HCT116 (cell line): ENCODE results near the gene PRR23E. TPM values are rescaled to one million over a fixed set of nuclear protein-coding genes. Genes with fewer than 3 reads are reported as not detected.

Experiments used
- ATAC-seq: fragments of 200-7000 bp; cut with Tn5 transposase; 2 replicates; pipeline ENCODE4 v1.9.1; 2020; ENCODE audit warnings: mild to moderate bottlenecking, moderate library complexity
- BruUV-seq: library from RNA; stranded (reverse); fragments of 400-500 nt; replicated peaks from 2 replicates; lab custom pipeline; 2021; lab: Mats Ljungman, UMichigan
- CTCF ChIA-PET: fragments of 300-600 bp; sonication (Branson Sonifier 250); formaldehyde crosslinking; loops from one replicate; lab custom pipeline; 2021; ENCODE audit warnings: antibody characterized with exemption; lab: Charles Lee
- POLR2A ChIA-PET: fragments of 300-600, 350-600 bp; sonication (Branson Sonifier 250); formaldehyde crosslinking; loops from one replicate; lab custom pipeline; 2021; ENCODE audit warnings: antibody characterized with exemption; lab: Charles Lee
- RAD21 ChIA-PET, 2 experiments: fragments of 300-600 bp; sonication (Branson Sonifier 250); formaldehyde crosslinking; loops; one replicate each; lab custom pipeline; 2023; ENCODE audit warnings: low total read pairs in 2 of 2; ENCODE audit not compliant: uncharacterized antibody in 2 of 2, unreplicated experiment in 2 of 2, low non-redundant PET in 1 of 2; lab: Charles Lee
- DNase-seq: peaks from one replicate; pipeline ENCODE4 v3.0.0-alpha.2; 2010; ENCODE audit warnings: low read depth, low spot score
- H2AFZ ChIP-seq: fragments of 200-600 bp; shearing (Covaris generic), sonication (generic); 2 replicates; pipeline ENCODE4 v1.6.1; 2017; ENCODE audit warnings: low read depth, mixed run types, mixed read lengths, antibody characterized with exemption, low read length; ENCODE audit not compliant: poor library complexity, severe bottlenecking
- H3K27ac ChIP-seq: 2 replicates; pipeline ENCODE4 v1.5.1; 2012; ENCODE audit warnings: low read depth, low read length
- H3K27me3 ChIP-seq: fragments of 200-600 bp; sonication (generic); 2 replicates; pipeline ENCODE4 v1.6.1; 2016; ENCODE audit warnings: mixed run types, low read length, mixed read lengths; ENCODE audit not compliant: insufficient read depth
- H3K36me3 ChIP-seq, 2 experiments: fragments of 200-500 bp in 1 of 2; fragments of 200-600 bp in 1 of 2; sonication (Bioruptor generic) in 1 of 2; sonication (generic) in 1 of 2; 2 replicates each; pipeline versions ENCODE4 v1.5.1 to v1.6.1; 2014 to 2016; ENCODE audit warnings: low read length in 2 of 2, inconsistent platforms in 1 of 2, mixed read lengths in 1 of 2, mixed run types in 1 of 2; ENCODE audit not compliant: insufficient read depth in 2 of 2, control insufficient read depth in 1 of 2
- H3K4me1 ChIP-seq, 2 experiments: fragments of 200-600 bp in 1 of 2; sonication (generic) in 1 of 2; 2 replicates each; pipeline versions ENCODE4 v1.5.1 to v1.6.1; 2012 to 2017; ENCODE audit warnings: low read length in 2 of 2, inconsistent platforms in 1 of 2, mild to moderate bottlenecking in 1 of 2, mixed read lengths in 1 of 2, mixed run types in 1 of 2, moderate library complexity in 1 of 2; ENCODE audit not compliant: insufficient read depth in 2 of 2, control insufficient read depth in 1 of 2
- H3K4me2 ChIP-seq: fragments of 200-600 bp; sonication (generic); 2 replicates; pipeline ENCODE4 v1.6.1; 2017; ENCODE audit warnings: mixed run types, low read length, mixed read lengths
- H3K4me3 ChIP-seq, 2 experiments: fragments of 200-600 bp in 1 of 2; sonication (generic) in 1 of 2; replicated peaks in 1 of 2; 2 replicates each; pipeline ENCODE4 v1.5.1; 2011 to 2016; ENCODE audit warnings: low read length in 2 of 2, control low read depth in 1 of 2, low read depth in 1 of 2, mild to moderate bottlenecking in 1 of 2, mixed read lengths in 1 of 2, mixed run types in 1 of 2
- H3K79me2 ChIP-seq: fragments of 200-600 bp; sonication (generic); 2 replicates; pipeline ENCODE4 v1.6.1; 2017; ENCODE audit warnings: mild to moderate bottlenecking, mixed run types, low read length, moderate library complexity, mixed read lengths; ENCODE audit not compliant: insufficient read depth
- H3K9ac ChIP-seq: fragments of 200-600 bp; sonication (generic); 2 replicates; pipeline ENCODE4 v1.6.1; 2016; ENCODE audit warnings: low read length, mixed read lengths
- H3K9me2 ChIP-seq: fragments of 200-600 bp; sonication (generic), shearing (Covaris generic); 2 replicates; pipeline ENCODE4 v1.6.1; 2017; ENCODE audit warnings: mixed run types, mild to moderate bottlenecking, moderate library complexity; ENCODE audit not compliant: insufficient read depth
- H3K9me3 ChIP-seq, 2 experiments: fragments of 200-500 bp in 1 of 2; fragments of 200-600 bp in 1 of 2; sonication (Bioruptor generic) in 1 of 2; sonication (generic) in 1 of 2; 2 replicates each; pipeline ENCODE4 v1.6.1; 2014 to 2017; ENCODE audit warnings: low read length in 2 of 2, mixed read lengths in 2 of 2, inconsistent platforms in 1 of 2, low read depth in 1 of 2, mild to moderate bottlenecking in 1 of 2, mixed run types in 1 of 2, moderate library complexity in 1 of 2; ENCODE audit not compliant: control insufficient read depth in 1 of 2, insufficient read depth in 1 of 2
- H4K20me1 ChIP-seq: fragments of 200-600 bp; sonication (generic), shearing (Covaris generic); 2 replicates; pipeline ENCODE4 v1.6.1; 2017; ENCODE audit warnings: mixed run types, mild to moderate bottlenecking, moderate library complexity; ENCODE audit not compliant: insufficient read depth
- ATF3 ChIP-seq: IDR thresholded peaks from 2 replicates; pipeline ENCODE4 v1.6.1; 2012
- CBX3 ChIP-seq: IDR thresholded peaks from 2 replicates; pipeline ENCODE4 v1.6.1; 2012; ENCODE audit warnings: low read depth
- EGR1 ChIP-seq: IDR thresholded peaks from 2 replicates; pipeline ENCODE4 v1.6.1; 2012; ENCODE audit warnings: low read depth
- FOSL1 ChIP-seq: IDR thresholded peaks from 2 replicates; pipeline ENCODE4 v1.6.1; 2012; ENCODE audit warnings: low read depth
- JUND ChIP-seq: IDR thresholded peaks from 2 replicates; pipeline ENCODE4 v1.6.1; 2012
- MAX ChIP-seq: IDR thresholded peaks from 2 replicates; pipeline ENCODE4 v1.6.1; 2012
- POLR2AphosphoS5 ChIP-seq: IDR thresholded peaks from 2 replicates; pipeline ENCODE4 v1.6.1; 2011; ENCODE audit warnings: mild to moderate bottlenecking, low read depth, low read length, moderate library complexity
- REST ChIP-seq: IDR thresholded peaks from 2 replicates; pipeline ENCODE4 v1.6.1; 2012; ENCODE audit warnings: low read depth
- SP1 ChIP-seq: IDR thresholded peaks from 2 replicates; pipeline ENCODE4 v1.6.1; 2012; ENCODE audit warnings: low read depth
- TCF7L2 ChIP-seq: IDR thresholded peaks from 2 replicates; pipeline ENCODE4 v1.7.0; 2011; ENCODE audit warnings: borderline replicate concordance, inconsistent platforms; ENCODE audit not compliant: insufficient read depth, insufficient read length; ENCODE audit errors: extremely low read depth
- ZBTB33 ChIP-seq: IDR thresholded peaks from 2 replicates; pipeline ENCODE4 v1.6.1; 2011; ENCODE audit warnings: mild to moderate bottlenecking, low read length, moderate library complexity; ENCODE audit not compliant: insufficient replicate concordance; ENCODE audit errors: extremely low read depth
- ZFX ChIP-seq: fragments of 450-650 bp; IDR thresholded peaks from 2 replicates; pipeline ENCODE4 v1.6.1; 2017
- ZNF274 ChIP-seq: fragments of 200-500 bp; sonication (Bioruptor generic); IDR thresholded peaks from 2 replicates; pipeline ENCODE4 v1.6.1; 2014; ENCODE audit warnings: mild to moderate bottlenecking, low read depth, low read length, inconsistent platforms
- intact Hi-C: fragments of 100-400 bp; cut with micrococcal nuclease; formaldehyde crosslinking; loops from 2 replicates; pipeline ENCODE4 v1.10.0; 2022
- total RNA-seq: library from RNA; stranded (reverse); gene quantifications from one replicate; pipeline ENCODE4 v1.2.1, GENCODE V29; 2021; ENCODE audit not compliant: unreplicated experiment

PRR23E gene
- total RNA-seq, 1 experiment from 2014 or later: not detected

- no peak for DNase-seq
- Histone ChIP-seq H3K9ac (no peak overlapping the region), H3K27me3 (peaks cover 7% of the 10 kb centered on the region; the same call in 1 of the 2 replicates), H3K9me2 (no peaks in the 10 kb centered on the region), H4K20me1 (no peaks in the 10 kb centered on the region), H3K27ac (no peak overlapping the region), H3K36me3 (no peaks in the 10 kb centered on the region), H3K4me1 (peaks cover 0 to 14% of the 10 kb centered on the region in 2 experiments; a peak in 2 of 4 replicates), H3K9me3 (no peaks in the 10 kb centered on the region), H3K4me2 (peak overlapping the region; percentile 36), H2AFZ (no peak overlapping the region), H3K79me2 (no peaks in the 10 kb centered on the region), H3K4me3 (no peak overlapping the region)
- no peak for TF ChIP-seq REST
- TF ChIP-seq SP1: no peak
- peak; percentile 14; the same call in 1 of the 2 replicates for TF ChIP-seq JUND
- CTCF ChIA-PET: no interaction called here
- intact Hi-C loops: no loop called here
- peak; percentile 25; the same call in 1 of the 2 replicates for ATAC-seq
- POLR2A ChIA-PET: no interaction called here
- RAD21 ChIA-PET: no interaction called here
- BruUV-seq: no TSS peak
These were observed 24.9 kb downstream of the PRR23E start for GRCh38 chr3:127217596-127218453.

- Histone ChIP-seq H3K27me3 (peaks cover 7% of the 10 kb centered on the region; the same call in 1 of the 2 replicates), H3K4me2 (no peak overlapping the region), H2AFZ (no peak overlapping the region), H3K4me3 (no peak overlapping the region), H3K36me3 (no peaks in the 10 kb centered on the region), H3K4me1 (peaks cover 0 to 14% of the 10 kb centered on the region in 2 experiments; a peak in 2 of 4 replicates), H3K79me2 (no peaks in the 10 kb centered on the region), H3K27ac (no peak overlapping the region), H3K9me2 (no peaks in the 10 kb centered on the region), H3K9ac (no peak overlapping the region), H3K9me3 (no peaks in the 10 kb centered on the region), H4K20me1 (no peaks in the 10 kb centered on the region)
- RAD21 ChIA-PET: no interaction called here
- POLR2A ChIA-PET: no interaction called here
- ATAC-seq: no peak
- DNase-seq: no peak
- intact Hi-C loops: no loop called here
- CTCF ChIA-PET: no interaction called here
- no TSS peak for BruUV-seq
- no peak for TF ChIP-seq EGR1
- TF ChIP-seq POLR2AphosphoS5: no peak
- TF ChIP-seq MAX: no peak
- TF ChIP-seq ZNF274: no peak
- no peak for TF ChIP-seq ATF3
- TF ChIP-seq ZFX: no peak
- no peak for TF ChIP-seq ZBTB33
- no peak for TF ChIP-seq SP1
- TF ChIP-seq TCF7L2: no peak
- TF ChIP-seq FOSL1: no peak
- TF ChIP-seq CBX3: no peak
These were observed 25.6 kb downstream of the PRR23E start for GRCh38 chr3:127218454-127218922.
